Amygdala (tissue), 56 donors: ENCODE results near the gene GPR143.
"Not testable (repeated sequence)": the region's sequence is repeated elsewhere in the genome, so short reads cannot be mapped to it uniquely, and the experiment has no call there.

Experiments used
- DNase-seq, 56 donors: peaks; one replicate each; lab custom pipeline; 2025; lab: John Stamatoyannopoulos, UW

The GPR143 gene

DNA sequence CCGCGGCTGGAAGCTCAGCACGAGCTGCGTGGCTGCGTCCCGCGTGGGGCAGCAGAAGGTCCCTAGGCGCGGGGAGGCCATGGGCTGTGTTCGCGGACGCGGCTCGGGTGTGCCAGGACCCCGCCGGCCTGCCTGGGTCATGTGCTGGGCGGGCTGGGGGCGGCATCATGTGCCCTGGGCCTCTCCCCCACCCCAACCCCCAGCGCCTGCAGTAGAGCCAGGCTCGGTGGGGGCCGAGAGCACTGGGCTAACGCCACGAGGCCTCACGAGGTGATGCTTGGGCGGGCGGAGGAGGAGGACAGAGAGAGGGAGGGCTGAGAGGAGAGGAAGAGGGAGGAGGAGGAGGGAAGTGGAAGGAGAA, at the start of gene GPR143:
TSS of gene GPR143 (minus strand) at position 111 of the 361 bp plus-strand sequence. CDS start at position 81, 30 bp downstream.
- peak in 7 of 56 donors; percentile 0 to 33 (median 12) for DNase-seq

DNA sequence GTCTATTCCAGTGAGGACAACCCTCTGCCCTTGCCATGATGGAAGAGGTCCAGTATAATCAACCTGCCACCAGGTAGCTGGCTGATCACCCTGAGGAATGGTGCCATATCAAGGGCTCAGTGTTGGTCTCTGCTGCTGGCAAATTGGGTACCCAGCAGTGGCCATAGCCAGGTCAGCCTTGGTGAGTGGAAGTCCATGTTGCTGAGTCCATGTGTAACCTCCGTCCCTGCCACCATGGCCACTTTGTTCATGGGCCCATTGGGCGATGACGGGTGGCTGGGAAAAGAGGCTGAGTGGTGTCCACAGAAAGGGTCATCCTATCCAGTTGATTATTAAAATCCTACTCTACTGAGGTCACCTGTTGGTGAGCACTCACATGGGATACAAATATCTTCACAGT, 45.4 kb upstream of the GPR143 start:
- DNase-seq: not testable (repeated sequence)

GRCh38 chrX:9809876-9810275, 44.2 kb upstream of the GPR143 start:
- not testable (repeated sequence) for DNase-seq

- DNase-seq: no peak
These were observed 41.9 kb upstream of the GPR143 start for GRCh38 chrX:9807355-9808182.

DNA sequence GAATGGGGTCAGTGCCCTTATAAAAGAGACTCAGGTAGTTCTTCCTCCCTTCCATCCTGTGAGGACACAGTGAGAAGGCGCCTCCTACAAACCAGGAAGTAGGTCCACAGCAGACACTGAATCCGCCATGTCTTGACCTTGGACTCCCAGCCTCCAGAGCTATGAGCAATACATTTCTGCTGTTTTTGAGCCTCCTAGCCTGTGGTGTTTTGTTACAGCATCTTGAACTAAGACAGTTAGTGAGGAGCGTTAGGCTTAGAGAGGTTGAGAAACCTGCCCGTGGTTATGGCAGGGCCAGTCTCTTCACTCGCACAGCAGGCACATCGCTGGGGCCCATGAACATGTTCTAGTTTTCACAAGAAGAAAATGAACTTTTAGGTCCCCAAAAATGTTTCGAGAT, 40.3 kb upstream of the GPR143 start:
- no peak for DNase-seq

- no peak for DNase-seq
These were observed 38.8 kb upstream of the GPR143 start for GRCh38 chrX:9804444-9804843.

- DNase-seq: no peak
These were observed 37.1 kb upstream of the GPR143 start for GRCh38 chrX:9802737-9803136.

DNA sequence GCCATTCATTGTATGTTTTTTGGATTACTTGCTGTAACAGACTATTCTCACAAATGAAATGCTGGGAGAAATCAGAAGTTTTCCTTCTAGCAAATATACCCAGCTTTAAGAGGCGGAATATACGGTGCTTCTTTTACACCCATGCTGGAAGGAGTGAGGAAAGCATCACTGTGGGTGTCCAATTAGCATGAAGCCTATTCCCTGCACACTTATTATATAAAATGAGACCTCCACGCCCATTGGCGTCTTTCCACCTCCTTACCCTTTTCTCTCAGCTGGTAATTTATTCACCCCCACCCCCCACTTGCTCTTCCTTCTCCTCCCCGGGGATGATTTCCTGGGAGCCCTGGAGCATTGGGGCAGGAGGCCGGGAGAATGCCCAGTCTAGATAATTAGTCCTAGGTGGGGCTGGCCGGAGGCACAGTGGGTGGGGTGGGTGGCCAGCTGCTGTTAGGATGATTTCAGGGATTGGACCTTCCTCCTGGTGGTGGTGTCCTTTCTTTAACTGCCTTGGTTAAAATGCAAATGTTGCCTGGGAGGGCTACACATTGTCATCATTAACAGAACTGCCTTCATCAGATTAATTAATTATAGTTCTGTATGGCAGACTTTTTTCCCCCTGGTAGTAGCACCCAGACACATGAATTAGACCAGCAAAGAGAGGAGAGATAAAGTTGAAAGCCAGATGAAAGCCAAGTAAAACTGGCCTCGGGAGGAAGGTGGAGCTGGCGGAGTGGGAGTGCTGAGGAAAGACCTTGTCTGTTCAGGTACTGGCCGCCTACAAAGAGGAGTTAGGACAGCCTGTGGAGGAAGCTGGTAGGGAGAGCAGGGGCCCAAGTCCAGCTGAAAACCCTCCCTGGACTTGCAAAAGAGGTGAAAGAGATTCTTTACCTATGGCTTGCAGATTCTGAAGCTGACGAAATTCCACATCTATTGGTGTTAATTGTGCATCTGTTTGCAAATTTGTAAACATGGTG, 32.0 kb upstream of the GPR143 start:
- no peak for DNase-seq

GRCh38 chrX:9794495-9794894, 28.8 kb upstream of the GPR143 start:
- no peak for DNase-seq

DNA sequence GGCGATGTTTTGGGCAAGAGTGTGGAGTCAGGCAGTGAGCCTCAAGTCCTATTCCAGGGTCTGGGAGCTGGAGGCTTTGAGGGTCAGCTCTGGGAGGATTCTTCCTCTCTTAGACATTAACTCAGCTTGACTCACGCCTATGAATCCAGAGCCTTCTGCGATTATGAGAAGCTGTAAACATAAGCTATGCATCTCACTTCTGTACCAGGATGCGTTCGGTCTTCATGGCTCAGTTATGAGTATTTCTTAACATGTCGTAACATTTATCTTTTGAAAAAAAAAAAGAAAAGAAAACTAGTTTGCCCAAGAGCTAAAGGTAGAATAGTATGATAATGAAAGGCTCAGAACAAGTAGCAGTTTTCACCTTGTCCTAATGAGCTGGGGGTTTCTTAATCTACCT, 25.2 kb upstream of the GPR143 start:
- DNase-seq: no peak

GRCh38 chrX:9789555-9789954, 23.9 kb upstream of the GPR143 start:
- no peak for DNase-seq

GRCh38 chrX:9788911-9789310, 23.3 kb upstream of the GPR143 start:
- DNase-seq: no peak

- peak in 1 of 56 donors; percentile 1 for DNase-seq
These were observed 21.4 kb upstream of the GPR143 start for GRCh38 chrX:9786798-9787635.

- peak in 3 of 56 donors; percentile 3 to 11 (median 8) for DNase-seq
These were observed 20.5 kb upstream of the GPR143 start, which contains the start of gene SHROOM2 for GRCh38 chrX:9785944-9786797. Gene SHROOM2, plus strand, starts transcription at chrX:9786429. Its CDS starts 117 bp downstream, at chrX:9786546.

- no peak for DNase-seq
These were observed 19.8 kb upstream of the GPR143 start for GRCh38 chrX:9785254-9785943.

DNA sequence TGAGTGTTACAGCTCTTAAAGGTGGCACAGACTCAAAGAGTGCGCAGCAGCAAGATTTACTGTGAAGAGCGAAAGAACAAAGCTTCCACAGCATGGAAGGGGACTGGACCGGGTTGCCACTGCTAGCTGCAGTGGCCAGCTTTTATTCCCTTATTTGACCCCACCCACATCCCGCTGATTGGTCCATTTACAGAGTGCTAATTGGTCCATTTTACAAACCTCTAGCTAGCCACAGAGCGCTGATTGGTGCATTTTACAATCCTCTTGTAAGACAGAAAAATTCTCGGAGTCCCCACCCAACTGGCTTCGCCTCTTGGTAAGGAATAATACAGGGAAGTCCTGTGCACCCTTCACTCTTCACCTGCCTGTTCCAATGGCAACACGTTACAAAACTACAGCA, 18.7 kb upstream of the GPR143 start:
- no peak for DNase-seq

DNA sequence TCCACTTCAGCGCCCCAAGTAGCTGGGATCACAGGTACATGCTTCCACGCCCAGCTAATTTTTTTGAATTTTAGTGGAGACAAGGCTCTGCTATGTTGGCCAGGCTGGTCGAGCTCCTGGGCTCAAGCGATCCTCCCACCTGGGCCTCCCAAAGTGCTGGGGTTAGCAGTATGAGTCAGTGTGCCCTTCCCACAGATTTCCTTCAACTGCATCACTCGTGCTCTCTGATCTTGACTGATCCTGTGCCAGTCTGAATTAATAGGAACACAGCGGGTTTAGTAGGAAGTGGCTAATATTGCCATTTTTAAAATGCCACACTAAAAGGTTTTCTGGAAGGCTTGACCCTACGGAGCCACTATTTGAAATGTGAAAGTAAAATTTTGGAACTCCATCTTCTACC, 16.3 kb upstream of the GPR143 start:
- DNase-seq: no peak

- DNase-seq: no peak
These were observed 10.3 kb upstream of the GPR143 start for GRCh38 chrX:9775930-9776329.

GRCh38 chrX:9772943-9773342, 7.3 kb upstream of the GPR143 start:
- DNase-seq: no peak
